ENCODE measurements around the gene RXRG. TPM values are rescaled to one million over a fixed set of nuclear protein-coding genes. Genes with fewer than 3 reads are reported as not detected.

The RXRG gene
- not detected in 2 replicates for total RNA-seq (2021)
- long read RNA-seq = 0 reads

DNA sequence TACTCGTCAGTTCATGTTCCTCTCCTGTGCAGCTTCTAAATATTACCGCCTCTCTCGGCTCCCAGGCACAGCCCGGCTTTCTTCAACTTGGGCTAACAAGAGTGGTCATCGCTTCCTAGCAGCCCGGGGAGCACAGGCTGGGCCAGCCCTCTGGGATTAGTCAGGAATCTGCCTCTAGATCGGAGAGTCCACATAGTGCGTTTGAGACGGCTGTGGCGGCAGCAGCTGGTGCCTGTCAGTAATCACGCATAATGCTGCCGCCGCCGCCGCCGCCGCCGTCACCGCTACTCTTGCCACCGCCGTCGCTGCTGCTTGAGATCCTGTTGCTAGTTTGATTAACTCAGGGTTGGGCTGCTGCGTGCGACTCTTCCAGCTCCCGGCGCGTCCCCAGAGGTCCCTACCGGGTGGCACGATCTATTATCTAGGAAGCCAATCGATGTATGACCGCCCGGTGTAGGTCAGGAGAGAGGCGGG is at the start of gene RXRG:
Gene RXRG (minus strand): TSS at position 230 of the 474 bp plus-strand sequence. CDS start 233 bp downstream, outside the sequence.
- H3T11ph ChIP-seq (ENCODE audit: low read length) = no peak within 1 kb of the TSS
- H2AK5ac ChIP-seq (ENCODE audit: insufficient read length, low read length) = no peak within 1 kb of the TSS
- no peak within 1 kb of the TSS for H3K4ac ChIP-seq (ENCODE audit: low read depth, low read length)
- peaks cover 8% of the 10 kb centered on the region; the same call in 1 of the 2 replicates for H3K4me1 ChIP-seq (ENCODE audit: insufficient read depth, low read length)
- H4K20me1 ChIP-seq (ENCODE audit: control insufficient read depth, insufficient read depth, insufficient read length) = no peaks in the 10 kb centered on the region
- Mint-ChIP-seq H3K9me3 (peaks cover 0 to 3% of the 10 kb centered on the region in 2 experiments; a peak in 1 of 5 replicates), H3K4me3 (peak within 1 kb of the TSS in 1 of 2 experiments; percentile 3; a peak in 1 of 5 replicates), H3K27ac (no peak within 1 kb of the TSS), H3K4me1 (peaks cover 0 to 9% of the 10 kb centered on the region in 2 experiments; a peak in 1 of 4 replicates), H3K36me3 (ENCODE audit: insufficient read depth in 1 of 3, low read depth in 3 of 3) (no peaks in the 10 kb centered on the region), H3K27me3 (ENCODE audit: low read depth) (peaks cover 4% of the 10 kb centered on the region; the same call in 1 of the 2 replicates)
- no peak within 1 kb of the TSS for H2BK120ac ChIP-seq (ENCODE audit: low read depth, low read length, poor library complexity, severe bottlenecking)
- no peak within 1 kb of the TSS for H4K5ac ChIP-seq (ENCODE audit: insufficient read length, low read depth, low read length)
- peaks cover 55% of the 10 kb centered on the region; the same call in 1 of the 2 replicates for H3K27me3 ChIP-seq (ENCODE audit: insufficient read depth, low read length)
- no peaks in the 10 kb centered on the region for H3K79me2 ChIP-seq (ENCODE audit: insufficient read depth, low read length)
- no peak within 1 kb of the TSS for H2BK12ac ChIP-seq (ENCODE audit: insufficient read length, low read depth, low read length)
- H2BK20ac ChIP-seq (ENCODE audit: low read depth, low read length, poor library complexity, severe bottlenecking) = peak within 1 kb of the TSS; percentile 90
- H4K91ac ChIP-seq (ENCODE audit: insufficient read length, low read depth, low read length) = no peak within 1 kb of the TSS
- H3K27ac ChIP-seq (ENCODE audit: insufficient read length, low read depth, low read length) = no peak within 1 kb of the TSS
- H3K23me2 ChIP-seq (ENCODE audit: insufficient read length, low read depth, low read length, poor library complexity, severe bottlenecking) = peaks cover 7% of the 10 kb centered on the region
- H3K79me1 ChIP-seq (ENCODE audit: insufficient read depth, low read depth, low read length, poor library complexity, severe bottlenecking) = no peaks in the 10 kb centered on the region
- no peak within 1 kb of the TSS for H3K9ac ChIP-seq (ENCODE audit: extremely low read depth, insufficient read length, low read length)
- no peak within 1 kb of the TSS for H3K23ac ChIP-seq (ENCODE audit: insufficient read length, low read depth, low read length)
- H3K9me3 ChIP-seq (ENCODE audit: control insufficient read depth, low read depth, low read length) = no peaks in the 10 kb centered on the region
- H3K14ac ChIP-seq (ENCODE audit: insufficient read depth, low read length) = no peak within 1 kb of the TSS
- H3K18ac ChIP-seq (ENCODE audit: insufficient read length, low read depth, low read length) = no peak within 1 kb of the TSS
- H4K8ac ChIP-seq (replicated peaks; ENCODE audit: insufficient read length, low read depth, low read length) = no peak within 1 kb of the TSS
- TF ChIP-seq, protein P1, sequence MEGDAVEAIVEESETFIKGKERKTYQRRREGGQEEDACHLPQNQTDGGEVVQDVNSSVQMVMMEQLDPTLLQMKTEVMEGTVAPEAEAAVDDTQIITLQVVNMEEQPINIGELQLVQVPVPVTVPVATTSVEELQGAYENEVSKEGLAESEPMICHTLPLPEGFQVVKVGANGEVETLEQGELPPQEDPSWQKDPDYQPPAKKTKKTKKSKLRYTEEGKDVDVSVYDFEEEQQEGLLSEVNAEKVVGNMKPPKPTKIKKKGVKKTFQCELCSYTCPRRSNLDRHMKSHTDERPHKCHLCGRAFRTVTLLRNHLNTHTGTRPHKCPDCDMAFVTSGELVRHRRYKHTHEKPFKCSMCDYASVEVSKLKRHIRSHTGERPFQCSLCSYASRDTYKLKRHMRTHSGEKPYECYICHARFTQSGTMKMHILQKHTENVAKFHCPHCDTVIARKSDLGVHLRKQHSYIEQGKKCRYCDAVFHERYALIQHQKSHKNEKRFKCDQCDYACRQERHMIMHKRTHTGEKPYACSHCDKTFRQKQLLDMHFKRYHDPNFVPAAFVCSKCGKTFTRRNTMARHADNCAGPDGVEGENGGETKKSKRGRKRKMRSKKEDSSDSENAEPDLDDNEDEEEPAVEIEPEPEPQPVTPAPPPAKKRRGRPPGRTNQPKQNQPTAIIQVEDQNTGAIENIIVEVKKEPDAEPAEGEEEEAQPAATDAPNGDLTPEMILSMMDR (conservative IDR thresholded peaks at IDR 0.05) = no peak
- no peak within 1 kb of the TSS for H2AFZ ChIP-seq (ENCODE audit: low read length)
- peak within 1 kb of the TSS; percentile 59 for H3K4me2 ChIP-seq (ENCODE audit: insufficient read depth, insufficient read length, low read length)
- no peak within 1 kb of the TSS for H2BK15ac ChIP-seq (ENCODE audit: low read depth, low read length)
- H2BK5ac ChIP-seq (ENCODE audit: insufficient read length, low read length) = no peak within 1 kb of the TSS
- WGBS (ENCODE audit: extremely low coverage, insufficient read length, low lambda C conversion rate) = no CpG with 5 or more reads among the region's 33 CpGs
- DNase-seq = peak; percentile 66
- H3K56ac ChIP-seq (ENCODE audit: insufficient read length, low read depth, low read length) = no peak within 1 kb of the TSS

Data from H9 (cell line).